ENCODE measurements around the gene PRKCZ. TPM values are rescaled to one million over a fixed set of nuclear protein-coding genes. Genes with fewer than 3 reads are reported as not detected.

PRKCZ gene
- total and polyA plus RNA-seq, 5 donors from 2014 or later: 11.0 to 42.7 (median 13.6) TPM

GRCh38 chr1:2073382-2074230, 23.4 kb downstream of the PRKCZ start:
- no peaks in the 10 kb centered on the region for H3K27me3 Mint-ChIP-seq
- H3K4me1 Mint-ChIP-seq: peaks cover 0 to 11% (median 3%) of the 10 kb centered on the region in 4 donors
- H3K27me3 ChIP-seq (ENCODE audit: control insufficient read depth, insufficient read depth, low read length): no peaks in the 10 kb centered on the region
- H3K27ac Mint-ChIP-seq: no peak overlapping the region
- peaks cover 23% of the 10 kb centered on the region for H3K36me3 Mint-ChIP-seq
- no peak overlapping the region for H3K27ac ChIP-seq (ENCODE audit: insufficient read depth, low read length, poor library complexity, severe bottlenecking)
- peaks cover 0 to 21% (median 6%) of the 10 kb centered on the region in 7 donors for H3K9me3 Mint-ChIP-seq
- no peaks in the 10 kb centered on the region for H3K4me1 ChIP-seq (ENCODE audit: control insufficient read depth, insufficient read depth, low read length, poor library complexity, severe bottlenecking)
- H3K9me3 ChIP-seq (ENCODE audit: control insufficient read depth in 2 of 2, low read length in 2 of 2): peaks cover 10 to 11% of the 10 kb centered on the region in 2 experiments
- H3K4me3 Mint-ChIP-seq: no peak overlapping the region
- no peak for ATAC-seq (ENCODE audit: low read depth in 2 of 2)
- H3K36me3 ChIP-seq (ENCODE audit: control insufficient read depth, insufficient read depth, low read length): peaks cover 9% of the 10 kb centered on the region
- no peak for DNase-seq
- no peak overlapping the region for H3K4me3 ChIP-seq (ENCODE audit: low read depth, low read length)

DNA sequence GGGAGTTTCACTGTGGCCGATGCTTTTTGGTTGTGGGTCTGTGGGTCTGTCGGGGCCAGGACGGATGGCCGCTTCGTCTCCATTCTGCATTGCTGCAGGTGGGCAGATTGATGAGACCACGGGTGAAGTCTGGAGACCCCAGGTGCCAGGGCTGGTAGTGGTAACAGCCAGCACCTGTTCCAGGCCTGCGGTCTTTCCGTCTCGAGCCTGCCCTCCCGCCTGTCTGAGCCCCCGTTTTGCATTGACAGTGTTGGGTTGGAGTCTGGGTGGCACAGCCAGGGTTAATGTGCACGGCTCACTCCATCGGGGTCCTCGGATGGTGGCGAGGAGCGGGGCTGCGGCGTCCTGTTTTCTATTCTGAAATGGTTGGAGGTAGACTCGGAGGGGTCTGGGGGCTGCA, 24.2 kb downstream of the PRKCZ start:
- H3K27me3 Mint-ChIP-seq: no peaks in the 10 kb centered on the region

GRCh38 chr1:2074944-2075740, 24.9 kb downstream of the PRKCZ start:
- H3K27ac Mint-ChIP-seq: no peak overlapping the region
- H3K27ac ChIP-seq (ENCODE audit: insufficient read depth, low read length, poor library complexity, severe bottlenecking): no peak overlapping the region
- peaks cover 9% of the 10 kb centered on the region for H3K36me3 ChIP-seq (ENCODE audit: control insufficient read depth, insufficient read depth, low read length)
- H3K4me1 ChIP-seq (ENCODE audit: control insufficient read depth, insufficient read depth, low read length, poor library complexity, severe bottlenecking): no peaks in the 10 kb centered on the region
- DNase-seq (no peak), ATAC-seq (ENCODE audit: low read depth in 2 of 2) (no peak)
- H3K27me3 ChIP-seq (ENCODE audit: control insufficient read depth, insufficient read depth, low read length): no peaks in the 10 kb centered on the region
- peaks cover 0 to 11% (median 3%) of the 10 kb centered on the region in 4 donors for H3K4me1 Mint-ChIP-seq
- H3K9me3 ChIP-seq (ENCODE audit: control insufficient read depth in 2 of 2, low read length in 2 of 2): peaks cover 10 to 11% of the 10 kb centered on the region in 2 experiments
- H3K9me3 Mint-ChIP-seq: peaks cover 0 to 29% (median 6%) of the 10 kb centered on the region in 7 donors
- no peak overlapping the region for H3K4me3 Mint-ChIP-seq
- no peaks in the 10 kb centered on the region for H3K27me3 Mint-ChIP-seq
- peaks cover 27% of the 10 kb centered on the region for H3K36me3 Mint-ChIP-seq
- H3K4me3 ChIP-seq (ENCODE audit: low read depth, low read length): no peak overlapping the region

More for the DNA sequence above, 24.2 kb downstream of the PRKCZ start:
- no peak for ATAC-seq (ENCODE audit: low read depth in 2 of 2)
- DNase-seq: no peak
- Mint-ChIP-seq H3K9me3 (peaks cover 0 to 22% (median 6%) of the 10 kb centered on the region in 7 donors), H3K4me1 (peaks cover 0 to 11% (median 3%) of the 10 kb centered on the region in 4 donors), H3K27ac (no peak overlapping the region), H3K4me3 (no peak overlapping the region), H3K36me3 (peaks cover 24% of the 10 kb centered on the region)
- Histone ChIP-seq H3K4me1 (ENCODE audit: control insufficient read depth, insufficient read depth, low read length, poor library complexity, severe bottlenecking) (no peaks in the 10 kb centered on the region), H3K4me3 (ENCODE audit: low read depth, low read length) (no peak overlapping the region), H3K36me3 (ENCODE audit: control insufficient read depth, insufficient read depth, low read length) (peaks cover 9% of the 10 kb centered on the region), H3K27ac (ENCODE audit: insufficient read depth, low read length, poor library complexity, severe bottlenecking) (no peak overlapping the region), H3K9me3 (ENCODE audit: control insufficient read depth in 2 of 2, low read length in 2 of 2) (peaks cover 10 to 11% of the 10 kb centered on the region in 2 experiments), H3K27me3 (ENCODE audit: control insufficient read depth, insufficient read depth, low read length) (no peaks in the 10 kb centered on the region)

DNA sequence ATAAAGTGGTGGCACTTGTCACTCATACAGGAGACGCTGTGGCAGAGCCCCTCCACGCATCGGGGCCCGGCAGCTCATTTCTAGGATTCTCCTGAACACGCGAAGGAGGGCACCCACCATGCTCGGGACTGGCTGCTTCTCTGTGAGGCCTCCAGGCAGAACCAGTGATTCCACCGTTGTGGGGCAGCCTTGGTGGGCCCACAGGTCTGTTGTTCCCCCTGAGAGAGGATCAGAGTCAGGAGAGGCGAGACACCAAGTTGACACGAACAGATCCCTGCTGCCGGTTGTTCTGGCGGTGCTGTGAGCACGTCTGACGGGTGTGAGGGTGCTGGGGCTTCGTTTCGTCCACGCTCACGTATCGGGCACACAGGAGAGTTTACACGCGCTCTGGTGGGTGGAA, 26.6 kb downstream of the PRKCZ start:
- peaks cover 0 to 29% (median 9%) of the 10 kb centered on the region in 7 donors for H3K9me3 Mint-ChIP-seq
- H3K36me3 Mint-ChIP-seq: peaks cover 27% of the 10 kb centered on the region
- Histone ChIP-seq H3K4me1 (ENCODE audit: control insufficient read depth, insufficient read depth, low read length, poor library complexity, severe bottlenecking) (no peaks in the 10 kb centered on the region), H3K4me3 (ENCODE audit: low read depth, low read length) (no peak overlapping the region), H3K9me3 (ENCODE audit: control insufficient read depth in 2 of 2, low read length in 2 of 2) (peaks cover 10 to 11% of the 10 kb centered on the region in 2 experiments), H3K27ac (ENCODE audit: insufficient read depth, low read length, poor library complexity, severe bottlenecking) (no peak overlapping the region), H3K36me3 (ENCODE audit: control insufficient read depth, insufficient read depth, low read length) (peaks cover 9% of the 10 kb centered on the region), H3K27me3 (ENCODE audit: control insufficient read depth, insufficient read depth, low read length) (no peaks in the 10 kb centered on the region)
- no peak for DNase-seq
- no peak for ATAC-seq (ENCODE audit: low read depth in 2 of 2)
- H3K4me1 Mint-ChIP-seq: peaks cover 0 to 10% (median 3%) of the 10 kb centered on the region in 4 donors
- no peak overlapping the region for H3K27ac Mint-ChIP-seq
- no peaks in the 10 kb centered on the region for H3K27me3 Mint-ChIP-seq
- H3K4me3 Mint-ChIP-seq: no peak overlapping the region

GRCh38 chr1:2078170-2078569, 28.0 kb downstream of the PRKCZ start:
- H3K9me3 ChIP-seq (ENCODE audit: control insufficient read depth in 2 of 2, low read length in 2 of 2): peaks cover 10 to 11% of the 10 kb centered on the region in 2 experiments
- H3K27ac Mint-ChIP-seq: no peak overlapping the region
- H3K27me3 ChIP-seq (ENCODE audit: control insufficient read depth, insufficient read depth, low read length): no peaks in the 10 kb centered on the region
- H3K36me3 ChIP-seq (ENCODE audit: control insufficient read depth, insufficient read depth, low read length): peaks cover 9% of the 10 kb centered on the region
- DNase-seq (no peak), ATAC-seq (ENCODE audit: low read depth in 2 of 2) (no peak)
- peaks cover 27% of the 10 kb centered on the region for H3K36me3 Mint-ChIP-seq
- H3K4me1 ChIP-seq (ENCODE audit: control insufficient read depth, insufficient read depth, low read length, poor library complexity, severe bottlenecking): no peaks in the 10 kb centered on the region
- peaks cover 0 to 4% (median 1%) of the 10 kb centered on the region in 4 donors for H3K4me1 Mint-ChIP-seq
- H3K4me3 ChIP-seq (ENCODE audit: low read depth, low read length): no peak overlapping the region
- H3K9me3 Mint-ChIP-seq: peaks cover 0 to 29% (median 10%) of the 10 kb centered on the region in 7 donors
- no peak overlapping the region for H3K27ac ChIP-seq (ENCODE audit: insufficient read depth, low read length, poor library complexity, severe bottlenecking)
- no peak overlapping the region for H3K4me3 Mint-ChIP-seq
- no peaks in the 10 kb centered on the region for H3K27me3 Mint-ChIP-seq

DNA sequence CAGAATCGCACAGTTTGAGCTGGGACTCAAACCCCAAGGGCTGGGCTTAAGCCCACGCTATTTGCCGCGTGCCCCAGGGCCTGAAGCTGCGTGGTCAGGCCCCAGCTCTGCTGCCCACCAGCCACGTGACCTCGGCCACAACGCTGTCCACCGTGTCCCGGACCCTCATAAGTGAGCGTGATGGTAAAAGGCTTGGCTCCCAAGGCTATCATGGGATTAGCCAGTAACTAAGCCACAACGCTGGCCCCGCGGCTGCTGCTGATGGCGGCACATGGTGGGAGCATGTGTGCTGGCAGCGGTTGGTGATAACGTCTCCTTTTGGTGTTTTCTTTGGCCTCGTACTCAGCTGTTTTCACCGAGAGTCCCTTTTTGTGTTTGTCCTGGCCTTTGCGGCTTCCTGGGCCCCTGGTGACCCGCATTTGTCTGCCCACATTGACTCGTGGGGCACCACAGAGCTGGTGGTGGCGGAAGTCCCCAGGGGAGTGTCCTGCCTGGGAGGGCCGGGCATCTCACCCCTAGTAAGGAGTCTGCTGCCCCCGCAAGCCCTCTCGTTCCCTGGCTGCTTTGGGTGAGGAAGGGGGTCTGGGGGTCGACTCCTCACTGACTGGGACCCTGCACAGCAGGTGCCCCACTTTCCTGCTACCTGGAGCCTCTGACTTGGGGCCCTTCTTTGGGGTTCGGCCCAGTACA, 29.3 kb downstream of the PRKCZ start:
- H3K27me3 ChIP-seq (ENCODE audit: control insufficient read depth, insufficient read depth, low read length): no peaks in the 10 kb centered on the region
- ATAC-seq (ENCODE audit: low read depth in 2 of 2) (no peak), DNase-seq (no peak)
- peaks cover 10 to 11% of the 10 kb centered on the region in 2 experiments for H3K9me3 ChIP-seq (ENCODE audit: control insufficient read depth in 2 of 2, low read length in 2 of 2)
- Mint-ChIP-seq H3K36me3 (peaks cover 27% of the 10 kb centered on the region), H3K4me1 (peaks cover 0 to 3% (median 1%) of the 10 kb centered on the region in 4 donors), H3K27me3 (no peaks in the 10 kb centered on the region), H3K4me3 (no peak overlapping the region), H3K9me3 (peaks cover 0 to 29% (median 9%) of the 10 kb centered on the region in 7 donors), H3K27ac (no peak overlapping the region)
- H3K4me3 ChIP-seq (ENCODE audit: low read depth, low read length): no peak overlapping the region
- H3K27ac ChIP-seq (ENCODE audit: insufficient read depth, low read length, poor library complexity, severe bottlenecking): no peak overlapping the region
- H3K36me3 ChIP-seq (ENCODE audit: control insufficient read depth, insufficient read depth, low read length): peaks cover 9% of the 10 kb centered on the region
- no peaks in the 10 kb centered on the region for H3K4me1 ChIP-seq (ENCODE audit: control insufficient read depth, insufficient read depth, low read length, poor library complexity, severe bottlenecking)

GRCh38 chr1:2080140-2080539, 29.9 kb downstream of the PRKCZ start:
- Mint-ChIP-seq H3K36me3 (peaks cover 27% of the 10 kb centered on the region), H3K9me3 (peaks cover 0 to 29% (median 9%) of the 10 kb centered on the region in 7 donors), H3K27ac (no peak overlapping the region), H3K4me3 (no peak overlapping the region), H3K4me1 (peaks cover 0 to 3% (median 1%) of the 10 kb centered on the region in 4 donors), H3K27me3 (no peaks in the 10 kb centered on the region)
- no peaks in the 10 kb centered on the region for H3K4me1 ChIP-seq (ENCODE audit: control insufficient read depth, insufficient read depth, low read length, poor library complexity, severe bottlenecking)
- peaks cover 9% of the 10 kb centered on the region for H3K36me3 ChIP-seq (ENCODE audit: control insufficient read depth, insufficient read depth, low read length)
- ATAC-seq (ENCODE audit: low read depth in 2 of 2) (no peak), DNase-seq (no peak)
- peaks cover 10 to 11% of the 10 kb centered on the region in 2 experiments for H3K9me3 ChIP-seq (ENCODE audit: control insufficient read depth in 2 of 2, low read length in 2 of 2)
- H3K27me3 ChIP-seq (ENCODE audit: control insufficient read depth, insufficient read depth, low read length): no peaks in the 10 kb centered on the region
- H3K4me3 ChIP-seq (ENCODE audit: low read depth, low read length): no peak overlapping the region
- no peak overlapping the region for H3K27ac ChIP-seq (ENCODE audit: insufficient read depth, low read length, poor library complexity, severe bottlenecking)

Measured in CD4-positive, CD25-positive, alpha-beta regulatory T cell (primary cell).